Tibial artery (tissue), 4 donors: Measurements from ENCODE around the gene LAMB2.

Source experiments
- DNase-seq, 2 donors: peaks; one replicate each; pipeline ENCODE4 v3.0.0-alpha.2; 2019
- H3K27ac ChIP-seq, 2 donors: fragments of 200-600 bp; sonication (generic) in 1 of 2; 1 replicate in 1 of 2; 2 replicates in 1 of 2; pipeline ENCODE4 v1.5.1; 2018 to 2019; ENCODE audit warnings: mild to moderate bottlenecking in 1 of 2
- H3K27me3 ChIP-seq, 2 donors: fragments of 200-600 bp; sonication (generic) in 1 of 2; one replicate each; pipeline versions ENCODE4 v1.5.1 to v1.6.0; 2016 to 2019
- H3K36me3 ChIP-seq, 3 donors: fragments of 200-600 bp; sonication (generic) in 2 of 3; one replicate each; pipeline ENCODE4 v1.5.1; 2016 to 2019; ENCODE audit warnings: mild to moderate bottlenecking in 2 of 3
- H3K4me1 ChIP-seq, 4 donors: fragments of 200-600 bp; sonication (generic) in 2 of 4; 1 replicate in 3 of 4; 2 replicates in 1 of 4; pipeline ENCODE4 v1.5.1; 2016 to 2019
- H3K4me3 ChIP-seq, 2 donors: fragments of 200-600 bp; sonication (generic) in 1 of 2; 1 replicate in 1 of 2; 2 replicates in 1 of 2; pipeline ENCODE4 v1.5.1; 2018 to 2019; ENCODE audit warnings: mild to moderate bottlenecking in 2 of 2
- H3K9me3 ChIP-seq, 3 donors: fragments of 200-600 bp; sonication (generic) in 1 of 3; one replicate each; pipeline ENCODE4 v1.5.1; 2016 to 2019
- CTCF ChIP-seq, 2 experiments: fragments of 200-600 bp in 1 of 2; fragments of 450-650 bp in 1 of 2; IDR thresholded peaks; one replicate each; pipeline ENCODE4 v1.5.1; 2017 to 2019; ENCODE audit warnings: antibody characterized with exemption in 2 of 2, mild to moderate bottlenecking in 1 of 2, moderate library complexity in 1 of 2
- intact Hi-C: fragments of 100-400 bp; cut with DNase I; formaldehyde crosslinking; loops from one replicate; pipeline ENCODE4 v1.15.0; 2023; ENCODE audit warnings: low total_unique reads

Gene LAMB2

GRCh38 chr3:49174397-49174985 lies 41.6 kb upstream of the LAMB2 start:
- TF ChIP-seq CTCF (IDR thresholded peaks at IDR 0.05): no peak
- H3K9me3 ChIP-seq: no peaks in the 10 kb centered on the region
- H3K27me3 ChIP-seq: no peaks in the 10 kb centered on the region
- H3K4me3 ChIP-seq: no peak overlapping the region
- no peak for DNase-seq
- H3K36me3 ChIP-seq: peaks cover 8 to 41% (median 27%) of the 10 kb centered on the region in 3 donors
- peaks cover 0 to 44% (median 37%) of the 10 kb centered on the region in 4 donors for H3K4me1 ChIP-seq
- intact Hi-C loops: loop anchor here (5.0 to 10.0 kb wide), 3 partner anchors 103 to 278 kb away; partner anchors contain the start of gene C3orf62
- H3K27ac ChIP-seq: peak overlapping the region in 1 of 2 donors; percentile 97

- H3K9me3 ChIP-seq: no peaks in the 10 kb centered on the region
- no peak for DNase-seq
- H3K27ac ChIP-seq: peak overlapping the region; percentile 91 to 97
Measured at GRCh38 chr3:49173792-49174170, 40.9 kb upstream of the LAMB2 start.

GRCh38 chr3:49173116-49173791 lies 40.4 kb upstream of the LAMB2 start:
- intact Hi-C loops: loop anchor here (2.0 to 10.0 kb wide), 4 partner anchors 104 to 279 kb away; partner anchors contain the start of gene C3orf62
- TF ChIP-seq CTCF (IDR thresholded peaks at IDR 0.05): no peak
- Histone ChIP-seq H3K4me1 (peaks cover 0 to 44% (median 37%) of the 10 kb centered on the region in 4 donors), H3K9me3 (no peaks in the 10 kb centered on the region), H3K27me3 (no peaks in the 10 kb centered on the region), H3K36me3 (peaks cover 8 to 41% (median 27%) of the 10 kb centered on the region in 3 donors), H3K4me3 (peak overlapping the region; percentile 85 to 88), H3K27ac (peak overlapping the region; percentile 91 to 97)
- DNase-seq: no peak

More at GRCh38 chr3:49173792-49174170, 40.9 kb upstream of the LAMB2 start:
- H3K27me3 ChIP-seq: no peaks in the 10 kb centered on the region
- TF ChIP-seq CTCF (IDR thresholded peaks at IDR 0.05): no peak
- peak overlapping the region in 1 of 2 donors; percentile 88 for H3K4me3 ChIP-seq
- H3K4me1 ChIP-seq: peaks cover 0 to 44% (median 37%) of the 10 kb centered on the region in 4 donors
- H3K36me3 ChIP-seq: peaks cover 8 to 41% (median 27%) of the 10 kb centered on the region in 3 donors
- intact Hi-C loops: loop anchor here (2.0 to 10.0 kb wide), 4 partner anchors 104 to 279 kb away; partner anchors contain the start of gene C3orf62

- peaks cover 8 to 37% (median 24%) of the 10 kb centered on the region in 3 donors for H3K36me3 ChIP-seq
- peaks cover 0 to 44% (median 37%) of the 10 kb centered on the region in 4 donors for H3K4me1 ChIP-seq
- H3K4me3 ChIP-seq: peak overlapping the region; percentile 85 to 88
- H3K27ac ChIP-seq: peak overlapping the region; percentile 91 to 97
- no peak for DNase-seq
- TF ChIP-seq CTCF (IDR thresholded peaks at IDR 0.05): no peak
- H3K9me3 ChIP-seq: no peaks in the 10 kb centered on the region
- H3K27me3 ChIP-seq: no peaks in the 10 kb centered on the region
- intact Hi-C loops: loop anchor here (2.0 to 10.0 kb wide), 4 partner anchors 105 to 280 kb away; partner anchors contain the start of gene C3orf62
Measured at GRCh38 chr3:49172551-49173041, 39.7 kb upstream of the LAMB2 start.

- Histone ChIP-seq H3K4me3 (peak overlapping the region; percentile 85 to 88), H3K27me3 (no peaks in the 10 kb centered on the region), H3K36me3 (peaks cover 8 to 30% (median 19%) of the 10 kb centered on the region in 3 donors), H3K27ac (peak overlapping the region; percentile 91 to 97), H3K4me1 (peaks cover 0 to 44% (median 37%) of the 10 kb centered on the region in 4 donors), H3K9me3 (no peaks in the 10 kb centered on the region)
- intact Hi-C loops: loop anchor here (2.0 to 10.0 kb wide), 4 partner anchors 105 to 280 kb away; partner anchors contain the start of gene C3orf62
- no peak for DNase-seq
- TF ChIP-seq CTCF (IDR thresholded peaks at IDR 0.05): no peak
Measured at GRCh38 chr3:49171775-49172500, 39.1 kb upstream of the LAMB2 start.
